C4-2B (cell line): ENCODE results near the gene PRKG1.

Experiments used
- CTCF ChIP-seq: fragments of 450-650 bp; conservative IDR thresholded peaks from 2 replicates; pipeline ENCODE4 v1.5.1; 2017; ENCODE audit warnings: mild to moderate bottlenecking
- ZFX ChIP-seq: fragments of 450-650 bp; IDR thresholded peaks from 2 replicates; pipeline ENCODE4 v1.6.1; 2017

DNA sequence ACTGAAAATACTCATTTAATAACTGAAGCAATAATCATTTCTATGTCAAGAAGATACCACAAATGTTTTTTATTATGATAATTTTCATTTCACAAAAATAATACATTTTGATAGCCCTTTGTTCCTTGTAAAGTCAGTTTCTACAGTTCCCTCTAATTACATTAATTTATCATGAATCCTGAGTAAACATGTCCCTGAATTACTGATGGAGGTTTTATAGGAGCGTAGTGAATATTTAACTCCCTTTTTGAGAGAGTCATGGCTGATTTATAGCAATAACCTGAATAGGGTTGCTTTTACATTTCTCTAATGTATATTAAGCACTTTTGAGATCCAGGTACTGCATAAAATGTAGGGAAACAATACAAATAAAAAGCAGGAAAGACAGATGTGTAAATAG is 1023.8 kb downstream of the PRKG1 start:
- no peak for TF ChIP-seq CTCF
- TF ChIP-seq ZFX: no peak
